ENCODE data around the gene AGT. TPM values are rescaled to one million over a fixed set of nuclear protein-coding genes. Genes with fewer than 3 reads are reported as not detected.
"Not testable (repeated sequence)": the region's sequence is repeated elsewhere in the genome, so short reads cannot be mapped to it uniquely, and the experiment has no call there.

Gene AGT
- total RNA-seq, 1 donor from 2014 or later: 6.3 TPM

DNA sequence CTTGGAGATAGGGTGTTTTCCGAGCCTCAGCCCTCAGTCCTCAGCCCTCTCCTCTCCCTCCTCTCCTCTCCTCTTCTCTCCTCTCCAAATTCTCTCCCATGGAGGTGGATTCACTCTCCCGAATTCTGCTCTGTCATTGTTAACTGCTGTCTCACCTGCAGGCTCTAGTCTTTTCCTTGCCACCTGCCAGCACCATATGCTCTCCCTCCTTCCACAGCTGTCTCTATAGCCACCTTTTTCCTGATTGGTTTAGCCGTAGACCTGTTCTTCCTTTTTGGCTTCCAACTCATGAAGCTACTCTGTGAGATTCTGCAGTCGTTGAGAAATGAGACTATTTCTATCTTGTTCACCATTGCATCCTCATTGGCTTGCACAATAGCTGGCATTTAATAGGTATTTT, 51.9 kb downstream of the AGT start:
- peaks cover 2% of the 10 kb centered on the region for H3K27me3 Mint-ChIP-seq (ENCODE audit: unreplicated experiment)
- TF ChIP-seq, protein P1, sequence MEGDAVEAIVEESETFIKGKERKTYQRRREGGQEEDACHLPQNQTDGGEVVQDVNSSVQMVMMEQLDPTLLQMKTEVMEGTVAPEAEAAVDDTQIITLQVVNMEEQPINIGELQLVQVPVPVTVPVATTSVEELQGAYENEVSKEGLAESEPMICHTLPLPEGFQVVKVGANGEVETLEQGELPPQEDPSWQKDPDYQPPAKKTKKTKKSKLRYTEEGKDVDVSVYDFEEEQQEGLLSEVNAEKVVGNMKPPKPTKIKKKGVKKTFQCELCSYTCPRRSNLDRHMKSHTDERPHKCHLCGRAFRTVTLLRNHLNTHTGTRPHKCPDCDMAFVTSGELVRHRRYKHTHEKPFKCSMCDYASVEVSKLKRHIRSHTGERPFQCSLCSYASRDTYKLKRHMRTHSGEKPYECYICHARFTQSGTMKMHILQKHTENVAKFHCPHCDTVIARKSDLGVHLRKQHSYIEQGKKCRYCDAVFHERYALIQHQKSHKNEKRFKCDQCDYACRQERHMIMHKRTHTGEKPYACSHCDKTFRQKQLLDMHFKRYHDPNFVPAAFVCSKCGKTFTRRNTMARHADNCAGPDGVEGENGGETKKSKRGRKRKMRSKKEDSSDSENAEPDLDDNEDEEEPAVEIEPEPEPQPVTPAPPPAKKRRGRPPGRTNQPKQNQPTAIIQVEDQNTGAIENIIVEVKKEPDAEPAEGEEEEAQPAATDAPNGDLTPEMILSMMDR (IDR thresholded peaks at IDR 0.05; ENCODE audit: partially characterized antibody, unreplicated experiment): no peak
- H3K4me1 Mint-ChIP-seq (ENCODE audit: low read depth, unreplicated experiment): peaks cover 21% of the 10 kb centered on the region
- peaks cover 3% of the 10 kb centered on the region for H3K9me3 Mint-ChIP-seq (ENCODE audit: unreplicated experiment)
- no peak for DNase-seq
- peak overlapping the region; percentile 59 for H3K4me3 Mint-ChIP-seq (ENCODE audit: unreplicated experiment)
- H3K27ac Mint-ChIP-seq (ENCODE audit: unreplicated experiment): peak overlapping the region; percentile 78
- peaks cover 10% of the 10 kb centered on the region for H3K36me3 Mint-ChIP-seq (ENCODE audit: unreplicated experiment)

DNA sequence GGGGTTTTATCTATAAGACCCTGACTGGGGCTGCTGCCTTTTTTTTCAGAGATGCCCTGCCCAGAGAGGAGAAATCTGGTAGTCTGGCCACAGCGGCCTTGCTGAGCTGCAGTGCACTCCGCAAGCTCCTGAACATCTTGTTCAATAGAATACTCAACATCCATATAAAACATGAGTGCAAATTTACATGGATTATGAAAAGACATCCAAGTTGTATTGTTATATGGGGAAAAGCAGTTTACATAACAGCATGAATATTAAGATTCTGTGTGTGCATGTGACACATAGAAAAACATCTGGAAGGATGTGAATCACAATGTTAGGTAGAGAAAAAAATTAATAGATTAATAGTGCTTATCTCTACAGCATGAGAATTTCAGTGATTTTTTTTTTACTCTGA, 55.2 kb downstream of the AGT start:
- no peak overlapping the region for H3K27ac Mint-ChIP-seq (ENCODE audit: unreplicated experiment)
- peaks cover 2% of the 10 kb centered on the region for H3K27me3 Mint-ChIP-seq (ENCODE audit: unreplicated experiment)
- H3K36me3 Mint-ChIP-seq (ENCODE audit: unreplicated experiment): peaks cover 8% of the 10 kb centered on the region
- peaks cover 5% of the 10 kb centered on the region for H3K9me3 Mint-ChIP-seq (ENCODE audit: unreplicated experiment)
- no peak overlapping the region for H3K4me3 Mint-ChIP-seq (ENCODE audit: unreplicated experiment)
- peaks cover 13% of the 10 kb centered on the region for H3K4me1 Mint-ChIP-seq (ENCODE audit: low read depth, unreplicated experiment)
- no peak for DNase-seq
- TF ChIP-seq, protein P1 (IDR thresholded peaks at IDR 0.05; ENCODE audit: partially characterized antibody, unreplicated experiment): no peak

DNA sequence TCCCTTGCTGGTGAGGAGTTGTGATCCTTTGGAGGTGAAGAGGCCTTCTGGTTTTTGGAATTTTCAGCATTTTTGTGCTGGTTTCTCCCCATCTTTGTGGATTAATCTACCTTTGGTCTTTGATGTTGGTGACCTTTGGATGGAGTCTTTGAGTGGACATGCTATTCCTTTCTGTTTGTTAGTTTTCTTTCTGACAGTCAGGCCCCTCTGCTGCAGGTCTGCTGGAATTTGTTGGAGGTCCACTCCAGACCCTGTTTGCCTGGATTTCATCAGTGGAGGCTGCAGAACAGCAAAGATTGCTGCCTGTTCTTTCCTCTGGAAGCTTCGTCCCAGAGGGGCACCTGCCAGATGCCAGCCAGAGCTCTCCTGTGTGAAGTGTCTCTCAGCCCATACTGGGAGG, 55.8 kb downstream of the AGT start:
- peaks cover 13% of the 10 kb centered on the region for H3K4me1 Mint-ChIP-seq (ENCODE audit: low read depth, unreplicated experiment)
- H3K27ac Mint-ChIP-seq (ENCODE audit: unreplicated experiment); H3K4me3 Mint-ChIP-seq (ENCODE audit: unreplicated experiment); DNase-seq; H3K9me3 Mint-ChIP-seq (ENCODE audit: unreplicated experiment); H3K27me3 Mint-ChIP-seq (ENCODE audit: unreplicated experiment): not testable (repeated sequence)
- peaks cover 10% of the 10 kb centered on the region for H3K36me3 Mint-ChIP-seq (ENCODE audit: unreplicated experiment)

DNA sequence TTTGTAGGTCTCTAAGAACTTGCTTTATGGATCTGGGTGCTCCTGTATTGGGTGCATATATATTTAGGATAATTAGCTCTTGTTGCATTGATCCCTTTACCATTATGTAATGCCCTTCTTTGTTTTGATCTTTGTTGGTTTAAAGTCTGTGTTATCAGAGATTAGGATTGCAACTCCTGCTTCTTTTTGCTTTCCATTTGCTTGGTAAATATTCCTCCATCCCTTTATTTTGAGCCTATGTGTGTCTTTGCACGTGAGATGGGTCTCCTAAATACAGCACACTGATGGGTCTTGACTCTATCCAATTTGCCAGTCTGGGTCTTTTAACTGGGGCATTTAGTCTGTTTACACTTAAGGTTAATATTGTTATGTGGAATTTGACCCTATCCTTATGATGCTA, 57.2 kb downstream of the AGT start:
- not testable (repeated sequence) for H3K4me1 Mint-ChIP-seq (ENCODE audit: low read depth, unreplicated experiment); H3K9me3 Mint-ChIP-seq (ENCODE audit: unreplicated experiment)

More for the DNA sequence above, 57.2 kb downstream of the AGT start:
- not testable (repeated sequence) for DNase-seq; H3K27me3 Mint-ChIP-seq (ENCODE audit: unreplicated experiment); H3K4me3 Mint-ChIP-seq (ENCODE audit: unreplicated experiment); H3K27ac Mint-ChIP-seq (ENCODE audit: unreplicated experiment)
- peaks cover 10% of the 10 kb centered on the region for H3K36me3 Mint-ChIP-seq (ENCODE audit: unreplicated experiment)

Other genes with a start within 250 kb of the AGT start
- 29.0 TPM for gene COG2, start 71.6 kb downstream of the AGT start, total RNA-seq (ENCODE audit: unreplicated experiment)
- gene CAPN9, start 33.3 kb upstream of the AGT start, total RNA-seq (ENCODE audit: unreplicated experiment): not detected
- gene C1orf198, start 154.4 kb upstream of the AGT start, total RNA-seq (ENCODE audit: unreplicated experiment): 27.3 TPM